GM12874 (cell line): ENCODE results near the gene CRY2.

Experiments used
- CTCF ChIP-seq: IDR thresholded peaks from 2 replicates; pipeline ENCODE4 v1.5.1; 2011; ENCODE audit warnings: low read depth, mild to moderate bottlenecking, control low read depth, low read length, moderate library complexity; ENCODE audit not compliant: insufficient read depth

CRY2 gene

GRCh38 chr11:45921561-45922424, 74.5 kb downstream of the CRY2 start:
- TF ChIP-seq CTCF: no peak

GRCh38 chr11:45922425-45923082, 75.3 kb downstream of the CRY2 start, which contains the start of gene LARGE2:
LARGE2 (plus strand) TSS chr11:45922656; CDS start chr11:45922883, 227 bp downstream.
- no peak for TF ChIP-seq CTCF

DNA sequence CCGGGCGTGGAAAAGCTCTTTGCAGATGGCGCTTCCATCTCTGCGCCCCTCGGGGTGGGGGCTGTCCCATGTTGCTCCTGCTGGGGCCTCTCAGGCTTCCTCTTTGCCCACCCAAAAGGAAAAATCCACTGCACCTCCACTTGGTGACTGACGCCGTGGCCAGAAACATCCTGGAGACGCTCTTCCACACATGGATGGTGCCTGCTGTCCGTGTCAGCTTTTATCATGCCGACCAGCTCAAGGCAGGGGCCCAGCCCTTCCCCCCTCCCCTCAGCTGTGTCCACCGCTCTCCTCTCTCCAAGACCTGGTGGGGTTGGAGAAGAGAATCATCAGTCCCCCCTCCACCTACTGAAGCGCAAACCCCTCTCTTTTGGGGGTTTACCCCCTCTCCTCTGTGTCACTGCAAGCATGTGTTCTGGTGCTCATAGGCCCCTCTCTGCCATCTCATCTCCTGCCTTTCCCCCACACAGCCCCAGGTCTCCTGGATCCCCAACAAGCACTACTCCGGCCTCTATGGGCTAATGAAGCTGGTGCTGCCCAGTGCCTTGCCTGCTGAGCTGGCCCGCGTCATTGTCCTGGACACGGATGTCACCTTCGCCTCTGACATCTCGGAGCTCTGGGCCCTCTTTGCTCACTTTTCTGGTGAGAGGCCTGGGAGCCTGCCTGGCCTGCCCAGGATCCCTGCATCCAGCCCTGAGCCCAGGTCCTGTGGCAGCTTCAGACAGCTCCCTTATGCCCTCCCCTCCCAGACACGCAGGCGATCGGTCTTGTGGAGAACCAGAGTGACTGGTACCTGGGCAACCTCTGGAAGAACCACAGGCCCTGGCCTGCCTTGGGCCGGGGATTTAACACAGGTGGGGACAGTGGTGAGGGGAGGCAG, 77.0 kb downstream of the CRY2 start:
- no peak for TF ChIP-seq CTCF

GRCh38 chr11:45924927-45925326, 77.7 kb downstream of the CRY2 start:
- TF ChIP-seq CTCF: no peak

GRCh38 chr11:45925550-45925949, 78.3 kb downstream of the CRY2 start:
- TF ChIP-seq CTCF: no peak

DNA sequence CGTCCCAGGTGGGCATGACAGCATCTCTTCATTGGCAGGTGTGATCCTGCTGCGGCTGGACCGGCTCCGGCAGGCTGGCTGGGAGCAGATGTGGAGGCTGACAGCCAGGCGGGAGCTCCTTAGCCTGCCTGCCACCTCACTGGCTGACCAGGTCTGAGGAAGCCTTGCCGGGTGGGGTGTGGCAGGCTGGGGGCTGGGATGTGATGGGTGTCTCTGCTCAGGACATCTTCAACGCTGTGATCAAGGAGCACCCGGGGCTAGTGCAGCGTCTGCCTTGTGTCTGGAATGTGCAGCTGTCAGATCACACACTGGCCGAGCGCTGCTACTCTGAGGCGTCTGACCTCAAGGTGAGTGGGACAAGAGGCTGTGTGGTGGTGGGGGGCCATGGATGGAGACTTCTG, 78.7 kb downstream of the CRY2 start:
- no peak for TF ChIP-seq CTCF
